Measurements from ENCODE around the gene UNC119.

DNA sequence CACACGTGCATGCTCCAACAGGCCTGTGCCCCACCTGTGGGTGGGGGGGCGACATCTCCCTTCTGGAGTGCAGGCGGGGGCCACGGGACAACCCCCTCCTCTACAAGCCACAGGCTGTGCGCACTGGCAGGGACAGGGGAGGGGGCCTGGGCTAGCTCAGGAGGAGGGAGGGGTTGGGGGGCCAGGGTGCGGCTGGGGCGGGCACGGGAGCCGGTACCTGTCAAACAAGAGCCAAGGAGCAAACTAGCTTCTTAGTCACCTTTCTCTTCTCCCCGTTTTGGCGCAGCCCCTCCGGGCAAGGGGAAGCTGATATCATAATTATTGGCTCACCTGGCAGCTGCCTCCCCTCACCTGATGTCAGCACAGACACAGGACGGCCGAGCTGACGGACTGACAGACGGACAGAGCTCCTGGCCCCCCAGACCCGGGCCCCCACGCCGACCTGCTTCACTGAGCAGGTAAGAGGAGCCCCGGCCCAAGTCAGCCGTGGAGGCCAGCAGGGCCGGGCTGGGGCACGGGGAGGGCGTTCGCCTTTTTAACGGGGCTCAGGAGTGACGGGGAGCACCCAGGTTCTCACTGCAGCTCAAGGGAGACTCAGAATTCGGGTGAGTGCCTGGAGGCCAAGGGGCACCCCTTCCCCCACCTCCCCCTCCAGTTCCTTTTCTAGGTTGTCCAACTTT is 46.3 kb downstream of the UNC119 start, which contains the start of gene FOXN1:
- TF ChIP-seq CTCF (IDR thresholded peaks at IDR 0.05; ENCODE audit: low read depth, low read length) (no peak), EZH2phosphoT487 (IDR thresholded peaks at IDR 0.05; ENCODE audit: low read depth) (no peak)

All from OCI-LY3 (cell line).